Measurements from ENCODE around the gene PRKCB. TPM values are rescaled to one million over a fixed set of nuclear protein-coding genes. Genes with fewer than 3 reads are reported as not detected.

PRKCB gene
- total RNA-seq, 3 donors from 2014 or later: 1.3 to 5.3 (median 4.7) TPM

DNA sequence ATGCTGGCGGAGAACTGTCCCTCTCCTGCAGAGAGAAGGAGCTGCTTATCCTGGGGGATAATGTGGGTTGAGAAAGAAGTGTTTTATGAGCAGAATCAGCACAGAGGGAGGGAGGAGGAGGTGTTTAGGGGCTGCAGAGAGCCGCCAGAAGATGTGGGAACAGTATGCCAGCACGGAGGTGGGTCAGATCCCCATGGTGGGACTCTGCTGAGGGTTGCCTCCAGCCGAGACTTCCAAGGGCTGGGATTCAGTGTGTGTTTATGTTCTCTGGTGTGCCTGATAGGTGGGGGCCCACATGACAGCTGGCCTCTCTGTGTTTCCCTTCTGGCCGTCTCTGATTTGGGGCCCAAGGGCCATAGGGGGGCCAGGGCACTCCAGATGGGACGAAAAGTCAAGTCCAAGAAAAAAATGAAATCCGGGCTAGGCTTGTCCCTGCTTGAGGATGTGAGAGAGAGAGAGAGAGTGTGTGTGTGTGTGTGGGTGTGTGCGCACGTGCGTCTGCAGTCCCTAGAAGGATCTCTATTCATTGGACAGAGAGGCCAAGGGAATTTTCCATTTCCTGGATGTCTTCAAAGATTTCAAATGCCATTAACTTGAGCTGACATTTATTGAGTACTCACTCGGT lies 21.6 kb downstream of the PRKCB start:
- Histone ChIP-seq H3K4me1 (no peaks in the 10 kb centered on the region), H3K4me3 (no peak overlapping the region), H3K27ac (no peak overlapping the region), H3K9me3 (no peaks in the 10 kb centered on the region), H3K27me3 (no peaks in the 10 kb centered on the region), H3K36me3 (no peaks in the 10 kb centered on the region)
- TF ChIP-seq CTCF (IDR thresholded peaks at IDR 0.05) (no peak), POLR2AphosphoS5 (IDR thresholded peaks at IDR 0.05) (no peak), POLR2A (IDR thresholded peaks at IDR 0.05) (no peak)
- DNase-seq (ENCODE audit: low spot score in 2 of 2): no peak
- intact Hi-C loops (cut with DNase I; ENCODE audit: low total_unique reads): loop anchor here (2.0 kb wide), 1 partner anchor 39 kb away; no protein-coding TSS in a partner anchor

- no peak for DNase-seq (ENCODE audit: low spot score in 2 of 2)
- no peak overlapping the region for H3K27ac ChIP-seq
- intact Hi-C loops (cut with DNase I; ENCODE audit: low total_unique reads): loop anchor here (2.0 kb wide), 1 partner anchor 39 kb away; no protein-coding TSS in a partner anchor
- no peaks in the 10 kb centered on the region for H3K4me1 ChIP-seq
- no peaks in the 10 kb centered on the region for H3K27me3 ChIP-seq
- TF ChIP-seq POLR2A (IDR thresholded peaks at IDR 0.05): no peak
- no peak for TF ChIP-seq CTCF (IDR thresholded peaks at IDR 0.05)
- TF ChIP-seq POLR2AphosphoS5 (IDR thresholded peaks at IDR 0.05): no peak
- no peaks in the 10 kb centered on the region for H3K9me3 ChIP-seq
- H3K36me3 ChIP-seq: no peaks in the 10 kb centered on the region
- H3K4me3 ChIP-seq: no peak overlapping the region
These were observed 22.1 kb downstream of the PRKCB start for GRCh38 chr16:23857881-23858269.

DNA sequence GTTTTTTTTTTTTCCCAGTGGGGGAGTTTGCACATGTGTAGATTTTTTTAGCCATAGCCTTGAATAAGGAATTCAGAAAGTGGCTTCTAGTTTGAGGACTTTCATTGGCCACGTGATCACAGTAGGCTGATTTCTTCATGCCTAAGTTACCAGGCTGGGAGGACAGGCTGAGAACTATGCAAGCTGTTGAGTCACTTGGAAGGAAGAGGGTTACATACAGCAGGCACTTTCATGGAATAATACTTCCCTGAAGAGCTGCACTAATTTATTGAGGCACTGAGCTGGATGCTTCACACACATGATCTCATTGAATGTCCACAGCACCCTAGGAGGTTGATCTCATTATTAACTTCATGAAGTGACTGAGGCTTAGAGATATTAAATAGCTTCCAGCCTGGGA lies 22.8 kb downstream of the PRKCB start:
- Histone ChIP-seq H3K27ac (no peak overlapping the region), H3K4me3 (no peak overlapping the region), H3K4me1 (no peaks in the 10 kb centered on the region), H3K9me3 (no peaks in the 10 kb centered on the region), H3K27me3 (no peaks in the 10 kb centered on the region), H3K36me3 (no peaks in the 10 kb centered on the region)
- no peak for DNase-seq (ENCODE audit: low spot score in 2 of 2)
- TF ChIP-seq POLR2AphosphoS5 (IDR thresholded peaks at IDR 0.05): no peak
- TF ChIP-seq POLR2A (IDR thresholded peaks at IDR 0.05): no peak
- no peak for TF ChIP-seq CTCF (IDR thresholded peaks at IDR 0.05)
- intact Hi-C loops (cut with DNase I; ENCODE audit: low total_unique reads): no loop called here

DNA sequence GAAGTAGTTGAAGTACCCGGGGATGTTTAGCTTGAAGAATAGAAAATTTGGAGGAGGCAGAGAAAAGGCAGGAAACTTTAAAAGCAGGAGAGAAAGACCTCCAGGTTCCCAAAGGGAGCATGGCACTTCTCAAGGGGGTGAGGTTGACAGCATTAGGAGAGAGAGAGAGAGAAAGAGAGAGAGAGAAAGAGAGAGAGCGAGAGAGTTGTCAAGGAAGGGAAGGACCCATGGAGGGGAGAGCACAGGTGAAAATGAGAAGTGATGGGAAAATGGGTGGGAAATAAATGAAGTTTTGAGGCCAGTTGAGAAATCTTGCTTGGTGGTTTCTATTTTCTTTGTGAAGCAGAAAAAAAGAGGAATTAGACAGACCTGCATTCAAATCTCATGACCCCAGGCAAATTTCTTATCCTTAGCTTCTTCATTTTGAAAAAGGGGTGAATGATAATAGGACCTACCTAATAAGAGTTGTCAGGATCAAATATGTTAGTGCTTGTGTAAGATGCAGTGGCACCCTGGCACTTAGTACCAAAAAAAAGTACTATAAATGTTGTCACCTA lies 24.0 kb downstream of the PRKCB start:
- TF ChIP-seq CTCF (IDR thresholded peaks at IDR 0.05) (no peak), POLR2AphosphoS5 (IDR thresholded peaks at IDR 0.05) (no peak), POLR2A (IDR thresholded peaks at IDR 0.05) (no peak)
- Histone ChIP-seq H3K9me3 (no peaks in the 10 kb centered on the region), H3K27ac (no peak overlapping the region), H3K27me3 (no peaks in the 10 kb centered on the region), H3K36me3 (no peaks in the 10 kb centered on the region), H3K4me1 (no peaks in the 10 kb centered on the region), H3K4me3 (no peak overlapping the region)
- intact Hi-C loops (cut with DNase I; ENCODE audit: low total_unique reads): no loop called here
- no peak for DNase-seq (ENCODE audit: low spot score in 2 of 2)

DNA sequence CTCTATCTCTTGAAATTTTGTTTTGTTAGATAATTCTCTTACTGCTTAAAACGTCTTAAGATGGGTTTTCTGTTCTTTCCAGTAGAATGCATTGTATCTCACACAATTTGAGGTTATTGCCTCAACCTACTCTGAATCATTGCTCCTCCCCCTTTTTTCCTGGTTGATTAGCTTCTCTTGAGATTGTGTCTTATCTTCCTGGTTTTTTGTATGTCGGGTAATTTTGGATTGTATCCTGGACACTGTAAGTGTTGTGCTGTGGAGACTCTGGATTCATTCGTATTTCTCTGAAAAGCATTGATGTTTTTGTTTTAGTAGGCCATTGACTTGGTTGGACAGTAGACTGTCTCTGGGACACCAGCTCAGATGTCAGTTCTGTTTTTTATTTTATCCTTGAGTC lies 26.1 kb downstream of the PRKCB start:
- intact Hi-C loops (cut with DNase I; ENCODE audit: low total_unique reads): no loop called here
- Histone ChIP-seq H3K4me1 (no peaks in the 10 kb centered on the region), H3K27ac (no peak overlapping the region), H3K27me3 (no peaks in the 10 kb centered on the region), H3K9me3 (no peaks in the 10 kb centered on the region), H3K36me3 (no peaks in the 10 kb centered on the region), H3K4me3 (no peak overlapping the region)
- no peak for DNase-seq (ENCODE audit: low spot score in 2 of 2)
- TF ChIP-seq POLR2AphosphoS5 (IDR thresholded peaks at IDR 0.05): no peak
- TF ChIP-seq POLR2A (IDR thresholded peaks at IDR 0.05): no peak
- no peak for TF ChIP-seq CTCF (IDR thresholded peaks at IDR 0.05)
